Measurements from ENCODE around the gene KMT2A.
"Not testable (repeated sequence)": the region's sequence is repeated elsewhere in the genome, so short reads cannot be mapped to it uniquely, and the experiment has no call there.

The KMT2A gene

GRCh38 chr11:118435290-118435892, 901 bp upstream of the KMT2A start:
- peak; percentile 65 for DNase-seq (ENCODE audit: low read depth)

GRCh38 chr11:118436639-118437207, 431 bp downstream of the KMT2A start:
- peak; percentile 69 for DNase-seq (ENCODE audit: low read depth)

- DNase-seq (ENCODE audit: low read depth) = peak; percentile 50
Measured at GRCh38 chr11:118437208-118438125, 1.2 kb downstream of the KMT2A start.

- peak; percentile 51 for DNase-seq (ENCODE audit: low read depth)
Measured at GRCh38 chr11:118438314-118438931, 2.1 kb downstream of the KMT2A start.

- DNase-seq (ENCODE audit: low read depth) = no peak
Measured at GRCh38 chr11:118439646-118440045, 3.4 kb downstream of the KMT2A start.

- no peak for DNase-seq (ENCODE audit: low read depth)
Measured at GRCh38 chr11:118441770-118442275, 5.5 kb downstream of the KMT2A start.

- no peak for DNase-seq (ENCODE audit: low read depth)
Measured at GRCh38 chr11:118442301-118442700, 6.0 kb downstream of the KMT2A start.

GRCh38 chr11:118442908-118443589, 6.8 kb downstream of the KMT2A start:
- DNase-seq (ENCODE audit: low read depth) = no peak

GRCh38 chr11:118443590-118444218, 7.4 kb downstream of the KMT2A start:
- DNase-seq (ENCODE audit: low read depth) = no peak

GRCh38 chr11:118447423-118447822, 11.1 kb downstream of the KMT2A start:
- DNase-seq (ENCODE audit: low read depth) = no peak

- DNase-seq (ENCODE audit: low read depth) = no peak
Measured at GRCh38 chr11:118448294-118448693, 12.0 kb downstream of the KMT2A start.

- no peak for DNase-seq (ENCODE audit: low read depth)
Measured at GRCh38 chr11:118449316-118449918, 13.1 kb downstream of the KMT2A start.

GRCh38 chr11:118450451-118450850, 14.2 kb downstream of the KMT2A start:
- DNase-seq (ENCODE audit: low read depth) = no peak

- no peak for DNase-seq (ENCODE audit: low read depth)
Measured at GRCh38 chr11:118462178-118462577, 25.9 kb downstream of the KMT2A start.

- not testable (repeated sequence) for DNase-seq (ENCODE audit: low read depth)
Measured at GRCh38 chr11:118468968-118469367, 32.7 kb downstream of the KMT2A start.

- DNase-seq (ENCODE audit: low read depth) = no peak
Measured at GRCh38 chr11:118471030-118471429, 34.7 kb downstream of the KMT2A start.

GRCh38 chr11:118473537-118473936, 37.2 kb downstream of the KMT2A start:
- no peak for DNase-seq (ENCODE audit: low read depth)

- DNase-seq (ENCODE audit: low read depth) = no peak
Measured at GRCh38 chr11:118476676-118477075, 40.4 kb downstream of the KMT2A start.

GRCh38 chr11:118481238-118481637, 44.9 kb downstream of the KMT2A start:
- DNase-seq (ENCODE audit: low read depth) = not testable (repeated sequence)

- no peak for DNase-seq (ENCODE audit: low read depth)
Measured at GRCh38 chr11:118484405-118484804, 48.1 kb downstream of the KMT2A start.

- no peak for DNase-seq (ENCODE audit: low read depth)
Measured at GRCh38 chr11:118485273-118485672, 49.0 kb downstream of the KMT2A start.
